Peyer's patch (tissue), 4 donors: ENCODE measurements around the gene MXRA8.

ENCODE experiments used
- CTCF ChIP-seq, 6 experiments: fragments of 450-650 bp in 4 of 6; fragments of 200-600 bp in 2 of 6; sonication (generic) in 1 of 6; IDR thresholded peaks; one replicate each; pipeline ENCODE4 v1.5.1; 2017 to 2019; ENCODE audit warnings: antibody characterized with exemption in 6 of 6, mild to moderate bottlenecking in 3 of 6, moderate library complexity in 1 of 6
- POLR2A ChIP-seq, 2 donors: fragments of 450-650 bp; IDR thresholded peaks; one replicate each; pipeline ENCODE4 v1.5.1; 2017; ENCODE audit warnings: antibody characterized with exemption in 2 of 2, mild to moderate bottlenecking in 2 of 2, moderate library complexity in 2 of 2

GRCh38 chr1:1353389-1354151 is 4.8 kb downstream of the MXRA8 start:
- TF ChIP-seq CTCF (IDR thresholded peaks at IDR 0.05) (no peak), POLR2A (IDR thresholded peaks at IDR 0.05) (no peak)
